NCI-H345 (cell line): ENCODE data around the gene BICRA.
"Not testable (repeated sequence)": the region's sequence is repeated elsewhere in the genome, so short reads cannot be mapped to it uniquely, and the experiment has no call there.

ENCODE experiments used
- DNase-seq: peaks from one replicate; lab custom pipeline; 2025; lab: John Stamatoyannopoulos, UW

Gene BICRA

GRCh38 chr19:47694466-47695273 is 85.7 kb downstream of the BICRA start:
- no peak for DNase-seq

- no peak for DNase-seq
Observed at GRCh38 chr19:47695533-47696262, 86.8 kb downstream of the BICRA start.

- no peak for DNase-seq
Observed at GRCh38 chr19:47696635-47697034, 87.7 kb downstream of the BICRA start.

GRCh38 chr19:47697863-47698609 is 89.1 kb downstream of the BICRA start:
- DNase-seq: peak; percentile 27

GRCh38 chr19:47698631-47699359 is 89.9 kb downstream of the BICRA start:
- no peak for DNase-seq

- DNase-seq: peak; percentile 4
Observed at GRCh38 chr19:47699360-47699917, 90.5 kb downstream of the BICRA start.

GRCh38 chr19:47700934-47701716 is 92.2 kb downstream of the BICRA start:
- no peak for DNase-seq

GRCh38 chr19:47701717-47702552 is 93.0 kb downstream of the BICRA start:
- DNase-seq: no peak

- DNase-seq: no peak
Observed at GRCh38 chr19:47702671-47703070, 93.7 kb downstream of the BICRA start.

- no peak for DNase-seq
Observed at GRCh38 chr19:47703301-47703700, 94.4 kb downstream of the BICRA start.

- DNase-seq: no peak
Observed at GRCh38 chr19:47704024-47704423, 95.1 kb downstream of the BICRA start.

GRCh38 chr19:47704656-47705055 is 95.7 kb downstream of the BICRA start:
- DNase-seq: no peak

GRCh38 chr19:47707135-47707925 is 98.4 kb downstream of the BICRA start:
- DNase-seq: peak; percentile 45

GRCh38 chr19:47711652-47712242 is 102.8 kb downstream of the BICRA start:
- no peak for DNase-seq

- no peak for DNase-seq
Observed at GRCh38 chr19:47713046-47714021, 104.4 kb downstream of the BICRA start, which contains the start of gene EHD2. TSS of gene EHD2 (plus strand) at chr19:47713422. CDS start at chr19:47716613, 3,191 bp downstream.

- no peak for DNase-seq
Observed at GRCh38 chr19:47714339-47714738, 105.4 kb downstream of the BICRA start.

- DNase-seq: not testable (repeated sequence)
Observed at GRCh38 chr19:47714855-47715254, 105.9 kb downstream of the BICRA start.
